Mesothelial cell of epicardium (in vitro differentiated cells): Measurements from ENCODE around the gene TMEFF2. TPM values are rescaled to one million over a fixed set of nuclear protein-coding genes. Genes with fewer than 3 reads are reported as not detected.

Source experiments
- DNase-seq, 2 experiments: peaks; one replicate each; pipeline ENCODE4 v3.0.0; 2021; ENCODE audit warnings: low spot score in 2 of 2; ENCODE audit not compliant: unreplicated experiment in 2 of 2
- H3K27ac Mint-ChIP-seq: 2 replicates; pipeline ENCODE4 v1.8.0; 2021; ENCODE audit warnings: mixed read lengths
- H3K27me3 Mint-ChIP-seq: 2 replicates; pipeline ENCODE4 v1.8.0; 2021; ENCODE audit warnings: low read depth, mixed read lengths
- H3K36me3 Mint-ChIP-seq: 2 replicates; pipeline ENCODE4 v1.8.0; 2021; ENCODE audit warnings: mixed read lengths
- H3K4me1 Mint-ChIP-seq: 2 replicates; pipeline ENCODE4 v1.8.0; 2021; ENCODE audit warnings: mixed read lengths
- H3K4me3 Mint-ChIP-seq: 2 replicates; pipeline ENCODE4 v1.8.0; 2021; ENCODE audit warnings: mild to moderate bottlenecking, moderate library complexity, mixed read lengths
- H3K9me3 Mint-ChIP-seq: 2 replicates; pipeline ENCODE4 v1.8.0; 2021; ENCODE audit warnings: mixed read lengths
- total RNA-seq: library from RNA; stranded (reverse); gene quantifications from 3 replicates; pipeline ENCODE4 v1.2.1, GENCODE V29; 2021
- TF ChIP-seq, protein P1 (sequence below): fragments of 200-600 bp; sonication (generic); IDR thresholded peaks from one replicate; pipeline ENCODE4 v1.5.0; 2021; ENCODE audit warnings: antibody characterized with exemption; ENCODE audit not compliant: unreplicated experiment

TMEFF2 gene
- total RNA-seq, 1 donor from 2014 or later = 18.1 TPM

DNA sequence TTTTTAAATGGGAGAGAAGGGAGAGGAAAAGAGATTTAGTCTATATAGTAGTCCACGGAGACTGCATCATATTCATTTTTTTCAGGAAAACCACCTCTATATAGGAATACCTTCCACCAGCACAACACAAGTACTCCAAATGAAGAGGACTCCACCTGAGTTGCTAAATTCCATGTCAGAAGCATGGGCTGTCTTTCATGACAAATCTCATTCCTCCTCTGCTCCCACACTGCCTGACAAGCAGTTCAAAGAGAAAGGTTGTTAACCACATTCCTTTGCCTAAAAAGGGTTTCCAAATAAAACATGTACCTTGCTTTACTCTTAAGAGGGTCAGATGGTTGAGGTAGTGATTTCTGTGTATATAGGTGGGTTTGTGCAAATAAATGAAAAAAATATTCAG, 122.0 kb downstream of the TMEFF2 start:
- H3K36me3 Mint-ChIP-seq = no peaks in the 10 kb centered on the region
- peaks cover 22% of the 10 kb centered on the region for H3K4me1 Mint-ChIP-seq
- H3K27me3 Mint-ChIP-seq = no peaks in the 10 kb centered on the region
- no peak overlapping the region for H3K4me3 Mint-ChIP-seq
- TF ChIP-seq, protein P1, sequence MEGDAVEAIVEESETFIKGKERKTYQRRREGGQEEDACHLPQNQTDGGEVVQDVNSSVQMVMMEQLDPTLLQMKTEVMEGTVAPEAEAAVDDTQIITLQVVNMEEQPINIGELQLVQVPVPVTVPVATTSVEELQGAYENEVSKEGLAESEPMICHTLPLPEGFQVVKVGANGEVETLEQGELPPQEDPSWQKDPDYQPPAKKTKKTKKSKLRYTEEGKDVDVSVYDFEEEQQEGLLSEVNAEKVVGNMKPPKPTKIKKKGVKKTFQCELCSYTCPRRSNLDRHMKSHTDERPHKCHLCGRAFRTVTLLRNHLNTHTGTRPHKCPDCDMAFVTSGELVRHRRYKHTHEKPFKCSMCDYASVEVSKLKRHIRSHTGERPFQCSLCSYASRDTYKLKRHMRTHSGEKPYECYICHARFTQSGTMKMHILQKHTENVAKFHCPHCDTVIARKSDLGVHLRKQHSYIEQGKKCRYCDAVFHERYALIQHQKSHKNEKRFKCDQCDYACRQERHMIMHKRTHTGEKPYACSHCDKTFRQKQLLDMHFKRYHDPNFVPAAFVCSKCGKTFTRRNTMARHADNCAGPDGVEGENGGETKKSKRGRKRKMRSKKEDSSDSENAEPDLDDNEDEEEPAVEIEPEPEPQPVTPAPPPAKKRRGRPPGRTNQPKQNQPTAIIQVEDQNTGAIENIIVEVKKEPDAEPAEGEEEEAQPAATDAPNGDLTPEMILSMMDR = no peak
- no peaks in the 10 kb centered on the region for H3K9me3 Mint-ChIP-seq
- no peak for DNase-seq
- H3K27ac Mint-ChIP-seq = peak overlapping the region; percentile 35

DNA sequence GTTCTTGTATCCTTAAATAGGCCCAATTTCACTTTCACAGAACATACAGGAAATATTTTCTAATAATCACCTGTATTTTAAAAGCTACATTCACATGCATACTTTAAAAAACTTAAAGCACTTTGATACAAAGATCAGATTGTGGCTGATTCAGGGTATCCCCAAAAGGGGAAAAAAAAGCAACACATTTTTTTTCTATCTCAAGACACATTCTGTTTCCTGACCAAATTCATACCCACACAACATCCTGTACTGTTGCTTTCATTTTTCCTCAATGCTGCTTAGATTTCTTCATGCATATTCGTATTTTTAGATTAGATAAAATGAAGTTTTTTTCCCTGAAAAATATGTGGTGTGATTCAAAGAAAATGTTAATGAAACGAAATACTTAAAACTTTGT, 122.5 kb downstream of the TMEFF2 start:
- Mint-ChIP-seq H3K4me3 (no peak overlapping the region), H3K27me3 (no peaks in the 10 kb centered on the region), H3K27ac (peak overlapping the region; percentile 35), H3K4me1 (peaks cover 22% of the 10 kb centered on the region), H3K36me3 (no peaks in the 10 kb centered on the region), H3K9me3 (no peaks in the 10 kb centered on the region)
- no peak for DNase-seq
- TF ChIP-seq, protein P1 = no peak

DNA sequence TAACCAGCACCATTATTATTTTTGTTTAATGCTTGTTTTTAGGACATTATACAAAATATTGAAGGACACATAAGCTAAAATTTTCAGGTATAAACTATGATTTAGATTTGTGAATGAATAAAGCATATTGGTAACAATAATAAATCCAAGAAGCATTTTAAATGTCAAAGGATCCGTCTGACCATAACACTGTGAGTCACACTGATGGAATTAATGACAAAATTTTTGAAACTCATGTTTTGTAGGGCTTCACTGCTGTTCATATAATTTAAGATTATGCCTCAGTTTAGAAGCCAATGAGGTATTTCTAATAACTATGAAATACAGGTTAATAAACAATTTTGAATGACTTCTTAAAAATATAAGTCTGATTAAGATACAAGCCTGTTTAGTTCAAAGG, 124.6 kb downstream of the TMEFF2 start:
- Mint-ChIP-seq H3K27ac (no peak overlapping the region), H3K36me3 (no peaks in the 10 kb centered on the region), H3K4me3 (no peak overlapping the region), H3K4me1 (peaks cover 22% of the 10 kb centered on the region), H3K27me3 (no peaks in the 10 kb centered on the region), H3K9me3 (no peaks in the 10 kb centered on the region)
- TF ChIP-seq, protein P1 = no peak
- no peak for DNase-seq

DNA sequence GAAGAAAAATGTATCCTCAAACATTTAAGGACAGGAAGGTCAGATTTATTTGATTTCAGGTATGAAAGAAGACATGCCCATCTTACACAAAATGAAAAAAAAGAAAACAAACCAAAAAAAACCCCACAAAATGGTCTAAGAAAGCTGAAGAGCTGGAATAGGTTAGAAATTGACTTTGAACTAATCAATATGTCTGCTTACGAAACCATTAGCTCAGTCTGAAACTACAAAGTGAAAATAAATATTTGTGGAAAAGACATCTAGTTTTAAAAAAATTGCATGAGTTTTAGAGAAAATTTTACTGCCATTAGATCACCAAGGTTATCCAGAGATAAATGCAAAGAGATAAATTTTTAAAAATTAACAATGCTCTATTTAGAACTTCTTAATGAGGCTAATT, 125.3 kb downstream of the TMEFF2 start:
- Mint-ChIP-seq H3K4me3 (no peak overlapping the region), H3K36me3 (no peaks in the 10 kb centered on the region), H3K27me3 (no peaks in the 10 kb centered on the region), H3K4me1 (peaks cover 24% of the 10 kb centered on the region), H3K27ac (no peak overlapping the region), H3K9me3 (no peaks in the 10 kb centered on the region)
- DNase-seq = no peak
- TF ChIP-seq, protein P1 = no peak

DNA sequence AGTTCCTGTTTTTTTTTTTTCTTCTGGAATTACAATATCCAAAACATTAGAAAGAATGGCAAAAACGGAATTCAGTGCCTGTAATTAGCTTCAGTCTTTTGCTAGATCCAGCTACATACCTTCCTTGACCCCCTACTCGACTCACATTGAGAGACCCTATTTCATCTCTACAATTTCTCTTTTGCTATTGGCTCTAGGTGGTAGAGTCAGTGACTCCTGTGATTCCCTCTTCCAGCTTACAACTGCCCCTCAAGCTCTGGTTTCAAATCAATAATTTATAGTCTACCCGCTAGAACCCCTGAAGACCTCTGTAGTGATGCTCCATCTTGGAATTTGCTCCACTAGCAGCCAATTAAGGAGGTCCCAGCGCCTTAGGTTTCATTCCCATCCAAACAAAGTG, 125.8 kb downstream of the TMEFF2 start:
- no peaks in the 10 kb centered on the region for H3K36me3 Mint-ChIP-seq
- no peaks in the 10 kb centered on the region for H3K27me3 Mint-ChIP-seq
- no peak overlapping the region for H3K27ac Mint-ChIP-seq
- no peaks in the 10 kb centered on the region for H3K9me3 Mint-ChIP-seq
- H3K4me3 Mint-ChIP-seq = no peak overlapping the region
- no peak for DNase-seq
- TF ChIP-seq, protein P1 = no peak
- H3K4me1 Mint-ChIP-seq = peaks cover 26% of the 10 kb centered on the region

DNA sequence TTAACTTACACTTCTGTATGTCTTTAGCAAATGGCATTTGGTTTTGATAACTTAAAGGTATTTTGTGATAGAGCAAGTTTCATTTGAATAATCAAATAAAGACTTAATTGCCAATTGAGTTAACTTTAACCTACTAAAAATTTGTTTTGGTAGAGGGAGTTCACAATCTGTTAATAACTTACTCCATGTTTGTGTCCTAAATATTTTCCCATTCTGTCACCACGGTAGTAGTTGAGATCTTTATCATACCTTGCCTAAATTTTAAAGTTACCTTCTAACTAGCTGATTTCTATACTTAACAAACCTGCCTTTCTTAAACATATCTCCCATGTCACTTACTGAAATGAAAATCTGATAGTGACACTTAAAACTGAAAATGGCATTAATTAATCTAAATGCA, 127.1 kb downstream of the TMEFF2 start:
- Mint-ChIP-seq H3K36me3 (no peaks in the 10 kb centered on the region), H3K27me3 (no peaks in the 10 kb centered on the region), H3K27ac (no peak overlapping the region), H3K4me1 (peaks cover 14% of the 10 kb centered on the region), H3K9me3 (no peaks in the 10 kb centered on the region), H3K4me3 (no peak overlapping the region)
- DNase-seq = no peak
- TF ChIP-seq, protein P1 = no peak
